SU-DHL-6 (cell line): ENCODE data around the gene SCN3B.

Experiments used
- EZH2phosphoT487 ChIP-seq: fragments of 200-600 bp; sonication (generic), shearing (Covaris generic); conservative IDR thresholded peaks from 2 replicates; pipeline ENCODE4 v1.6.1; 2018; ENCODE audit warnings: mild to moderate bottlenecking, antibody characterized with exemption, low read length, moderate library complexity, mixed read lengths
- TF ChIP-seq, protein P1 (sequence below): fragments of 200-600 bp; sonication (generic); IDR thresholded peaks from one replicate; pipeline ENCODE4 v1.5.1; 2017; ENCODE audit warnings: antibody characterized with exemption, mild to moderate bottlenecking, low read length, moderate library complexity; ENCODE audit not compliant: insufficient read depth, poor library complexity, severe bottlenecking

DNA sequence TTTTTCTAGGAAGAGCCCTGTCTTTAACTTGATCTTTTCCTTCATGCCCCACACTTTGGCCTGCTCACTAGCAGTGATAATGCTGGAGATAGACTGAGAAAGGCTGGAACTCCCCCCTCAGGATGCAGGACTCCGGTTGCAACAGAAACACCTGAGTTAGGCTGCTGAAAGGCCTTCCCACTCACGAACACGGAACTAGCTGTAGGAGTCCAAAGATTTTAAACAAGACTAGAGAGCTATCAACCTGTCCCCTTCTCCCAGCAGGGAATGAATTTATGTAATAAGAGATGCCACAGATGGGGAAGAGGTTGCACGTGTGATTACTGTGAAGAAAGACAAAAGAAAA lies 13.0 kb downstream of the SCN3B start:
- TF ChIP-seq, protein P1, sequence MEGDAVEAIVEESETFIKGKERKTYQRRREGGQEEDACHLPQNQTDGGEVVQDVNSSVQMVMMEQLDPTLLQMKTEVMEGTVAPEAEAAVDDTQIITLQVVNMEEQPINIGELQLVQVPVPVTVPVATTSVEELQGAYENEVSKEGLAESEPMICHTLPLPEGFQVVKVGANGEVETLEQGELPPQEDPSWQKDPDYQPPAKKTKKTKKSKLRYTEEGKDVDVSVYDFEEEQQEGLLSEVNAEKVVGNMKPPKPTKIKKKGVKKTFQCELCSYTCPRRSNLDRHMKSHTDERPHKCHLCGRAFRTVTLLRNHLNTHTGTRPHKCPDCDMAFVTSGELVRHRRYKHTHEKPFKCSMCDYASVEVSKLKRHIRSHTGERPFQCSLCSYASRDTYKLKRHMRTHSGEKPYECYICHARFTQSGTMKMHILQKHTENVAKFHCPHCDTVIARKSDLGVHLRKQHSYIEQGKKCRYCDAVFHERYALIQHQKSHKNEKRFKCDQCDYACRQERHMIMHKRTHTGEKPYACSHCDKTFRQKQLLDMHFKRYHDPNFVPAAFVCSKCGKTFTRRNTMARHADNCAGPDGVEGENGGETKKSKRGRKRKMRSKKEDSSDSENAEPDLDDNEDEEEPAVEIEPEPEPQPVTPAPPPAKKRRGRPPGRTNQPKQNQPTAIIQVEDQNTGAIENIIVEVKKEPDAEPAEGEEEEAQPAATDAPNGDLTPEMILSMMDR, result no peak
- no peak for TF ChIP-seq EZH2phosphoT487
